Hepatocyte (in vitro differentiated cells): Measurements from ENCODE around the gene IFT27.

Source experiments
- EZH2 ChIP-seq: fragments of 200-600 bp; sonication (generic); IDR thresholded peaks from 2 replicates; pipeline ENCODE4 v1.6.1; 2016; ENCODE audit warnings: antibody characterized with exemption, mild to moderate bottlenecking, borderline replicate concordance
- EZH2phosphoT487 ChIP-seq: fragments of 200-600 bp; sonication (generic); IDR thresholded peaks from one replicate; pipeline ENCODE4 v1.6.1; 2018; ENCODE audit warnings: antibody characterized with exemption, mild to moderate bottlenecking, low read depth, moderate library complexity; ENCODE audit not compliant: unreplicated experiment, severe bottlenecking
- TF ChIP-seq, protein P1 (sequence below): fragments of 200-600 bp; sonication (generic); IDR thresholded peaks from 2 replicates; pipeline ENCODE4 v1.5.1; 2016; ENCODE audit warnings: antibody characterized with exemption, mild to moderate bottlenecking; ENCODE audit not compliant: poor library complexity

DNA sequence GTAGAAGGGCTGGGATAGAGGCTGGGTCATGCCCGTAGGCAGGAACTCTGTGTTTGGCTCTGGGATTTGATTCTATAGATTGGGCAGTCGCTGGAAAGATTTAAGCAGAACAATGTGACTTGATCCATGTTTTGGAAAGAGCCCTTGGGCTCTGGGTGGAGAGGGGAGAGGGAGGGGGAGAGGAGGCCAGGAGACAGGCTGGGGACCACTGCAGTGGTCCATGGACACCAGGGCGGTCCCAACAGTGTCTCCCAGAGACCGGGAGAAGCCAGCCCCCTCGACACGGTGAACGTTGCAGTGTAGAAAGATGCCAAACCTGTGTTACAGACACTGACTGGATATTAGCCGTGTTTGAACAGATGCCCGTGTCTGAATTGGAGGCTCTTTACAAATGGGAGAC, 21.5 kb upstream of the IFT27 start:
- TF ChIP-seq, protein P1, sequence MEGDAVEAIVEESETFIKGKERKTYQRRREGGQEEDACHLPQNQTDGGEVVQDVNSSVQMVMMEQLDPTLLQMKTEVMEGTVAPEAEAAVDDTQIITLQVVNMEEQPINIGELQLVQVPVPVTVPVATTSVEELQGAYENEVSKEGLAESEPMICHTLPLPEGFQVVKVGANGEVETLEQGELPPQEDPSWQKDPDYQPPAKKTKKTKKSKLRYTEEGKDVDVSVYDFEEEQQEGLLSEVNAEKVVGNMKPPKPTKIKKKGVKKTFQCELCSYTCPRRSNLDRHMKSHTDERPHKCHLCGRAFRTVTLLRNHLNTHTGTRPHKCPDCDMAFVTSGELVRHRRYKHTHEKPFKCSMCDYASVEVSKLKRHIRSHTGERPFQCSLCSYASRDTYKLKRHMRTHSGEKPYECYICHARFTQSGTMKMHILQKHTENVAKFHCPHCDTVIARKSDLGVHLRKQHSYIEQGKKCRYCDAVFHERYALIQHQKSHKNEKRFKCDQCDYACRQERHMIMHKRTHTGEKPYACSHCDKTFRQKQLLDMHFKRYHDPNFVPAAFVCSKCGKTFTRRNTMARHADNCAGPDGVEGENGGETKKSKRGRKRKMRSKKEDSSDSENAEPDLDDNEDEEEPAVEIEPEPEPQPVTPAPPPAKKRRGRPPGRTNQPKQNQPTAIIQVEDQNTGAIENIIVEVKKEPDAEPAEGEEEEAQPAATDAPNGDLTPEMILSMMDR: no peak
- no peak for TF ChIP-seq EZH2phosphoT487
- TF ChIP-seq EZH2: no peak
